Tibial nerve (tissue), 4 donors: Measurements from ENCODE around the gene SETDB2. TPM values are rescaled to one million over a fixed set of nuclear protein-coding genes. Genes with fewer than 3 reads are reported as not detected.

ENCODE experiments used
- DNase-seq, 2 donors: peaks; one replicate each; pipeline ENCODE4 v3.0.0-alpha.2; 2019; ENCODE audit warnings: low spot score in 2 of 2
- H3K27ac ChIP-seq, 4 donors: fragments of 200-600 bp; sonication (generic) in 3 of 4; one replicate each; pipeline ENCODE4 v1.5.1; 2017 to 2019; ENCODE audit warnings: mild to moderate bottlenecking in 1 of 4
- H3K27me3 ChIP-seq, 2 donors: fragments of 200-600 bp; sonication (generic) in 1 of 2; one replicate each; pipeline versions ENCODE4 v1.5.1 to v1.6.0; 2017 to 2019
- H3K36me3 ChIP-seq, 3 donors: fragments of 200-600 bp; sonication (generic); one replicate each; pipeline ENCODE4 v1.5.1; 2018 to 2019
- H3K4me1 ChIP-seq, 4 donors: fragments of 200-600 bp; sonication (generic) in 3 of 4; one replicate each; pipeline ENCODE4 v1.5.1; 2017 to 2019
- H3K4me3 ChIP-seq, 4 donors: fragments of 200-600 bp; sonication (generic) in 3 of 4; one replicate each; pipeline ENCODE4 v1.5.1; 2017 to 2019; ENCODE audit warnings: mild to moderate bottlenecking in 1 of 4, moderate library complexity in 1 of 4
- H3K9me3 ChIP-seq, 4 donors: fragments of 200-600 bp; sonication (generic) in 3 of 4; one replicate each; pipeline ENCODE4 v1.5.1; 2017 to 2019
- CTCF ChIP-seq, 5 experiments: fragments of 200-600 bp in 3 of 5; fragments of 450-650 bp in 2 of 5; sonication (generic) in 3 of 5; IDR thresholded peaks; one replicate each; pipeline ENCODE4 v1.5.1; 2016 to 2019; ENCODE audit warnings: antibody characterized with exemption in 5 of 5, mild to moderate bottlenecking in 3 of 5, moderate library complexity in 2 of 5
- EP300 ChIP-seq, 2 donors: sonication (generic); formaldehyde crosslinking; IDR thresholded peaks; one replicate each; pipeline ENCODE4 v1.6.1; 2017; ENCODE audit warnings: antibody characterized with exemption in 2 of 2, mild to moderate bottlenecking in 1 of 2
- POLR2A ChIP-seq, 2 donors: fragments of 450-650 bp; IDR thresholded peaks; one replicate each; pipeline ENCODE4 v1.6.1; 2017; ENCODE audit warnings: antibody characterized with exemption in 2 of 2, mild to moderate bottlenecking in 2 of 2, moderate library complexity in 2 of 2
- WGBS, 2 donors: methylation state at CpG; one replicate each; pipeline ENCODE4 v1.1.5; 2018; 5-methylcytosine and 5-hydroxymethylcytosine counted together
- total RNA-seq, 4 donors: library from RNA; depleted of rRNA; stranded (reverse); fragments of >200 nt; gene quantifications; one replicate each; pipeline ENCODE4 v1.1.0, GENCODE V29; 2016

Gene SETDB2
- total RNA-seq, 4 donors from 2014 or later: 9.2 to 16.5 (median 13.0) TPM

GRCh38 chr13:49533591-49534269 lies 89.7 kb downstream of the SETDB2 start:
- Histone ChIP-seq H3K27me3 (no peaks in the 10 kb centered on the region), H3K4me3 (no peak overlapping the region), H3K36me3 (peaks cover 0 to 22% (median 0%) of the 10 kb centered on the region in 3 donors), H3K9me3 (no peaks in the 10 kb centered on the region), H3K27ac (no peak overlapping the region), H3K4me1 (no peaks in the 10 kb centered on the region)
- no peak for DNase-seq
- WGBS, 2 donors: 76 to 77% methylated on average over 7 of the region's 7 CpGs
- TF ChIP-seq POLR2A (IDR thresholded peaks at IDR 0.05): no peak
- no peak for TF ChIP-seq EP300 (IDR thresholded peaks at IDR 0.05)
- TF ChIP-seq CTCF (IDR thresholded peaks at IDR 0.05): no peak

- Histone ChIP-seq H3K4me1 (no peaks in the 10 kb centered on the region), H3K36me3 (peaks cover 0 to 29% (median 0%) of the 10 kb centered on the region in 3 donors), H3K27me3 (no peaks in the 10 kb centered on the region), H3K27ac (no peak overlapping the region), H3K9me3 (no peaks in the 10 kb centered on the region), H3K4me3 (no peak overlapping the region)
- no peak for TF ChIP-seq CTCF (IDR thresholded peaks at IDR 0.05)
- TF ChIP-seq EP300 (IDR thresholded peaks at IDR 0.05): no peak
- TF ChIP-seq POLR2A (IDR thresholded peaks at IDR 0.05): no peak
- DNase-seq: no peak
- 63 to 70% methylated on average over 7 of the region's 7 CpGs for WGBS, 2 donors
Observed at GRCh38 chr13:49536144-49536873, 92.2 kb downstream of the SETDB2 start.

- WGBS, 2 donors: 90 to 94% methylated on average over 2 of the region's 2 CpGs
- Histone ChIP-seq H3K27me3 (no peaks in the 10 kb centered on the region), H3K36me3 (peaks cover 0 to 43% (median 0%) of the 10 kb centered on the region in 3 donors), H3K4me1 (no peaks in the 10 kb centered on the region), H3K9me3 (no peaks in the 10 kb centered on the region), H3K4me3 (no peak overlapping the region), H3K27ac (no peak overlapping the region)
- TF ChIP-seq CTCF (IDR thresholded peaks at IDR 0.05) (no peak), POLR2A (IDR thresholded peaks at IDR 0.05) (no peak), EP300 (IDR thresholded peaks at IDR 0.05) (no peak)
- DNase-seq: no peak
Observed at GRCh38 chr13:49538404-49538803, 94.3 kb downstream of the SETDB2 start.

GRCh38 chr13:49539313-49539712 lies 95.2 kb downstream of the SETDB2 start:
- Histone ChIP-seq H3K27ac (no peak overlapping the region), H3K4me3 (no peak overlapping the region), H3K9me3 (no peaks in the 10 kb centered on the region), H3K27me3 (no peaks in the 10 kb centered on the region), H3K4me1 (no peaks in the 10 kb centered on the region), H3K36me3 (peaks cover 0 to 45% (median 0%) of the 10 kb centered on the region in 3 donors)
- no peak for DNase-seq
- 64 to 77% methylated on average over 5 of the region's 5 CpGs for WGBS, 2 donors
- TF ChIP-seq EP300 (IDR thresholded peaks at IDR 0.05): no peak
- no peak for TF ChIP-seq CTCF (IDR thresholded peaks at IDR 0.05)
- TF ChIP-seq POLR2A (IDR thresholded peaks at IDR 0.05): no peak

- peaks cover 0 to 49% (median 0%) of the 10 kb centered on the region in 3 donors for H3K36me3 ChIP-seq
- 86 to 97% methylated on average over 3 of the region's 3 CpGs for WGBS, 2 donors
- no peak overlapping the region for H3K27ac ChIP-seq
- DNase-seq: no peak
- TF ChIP-seq EP300 (IDR thresholded peaks at IDR 0.05) (no peak), POLR2A (IDR thresholded peaks at IDR 0.05) (no peak), CTCF (IDR thresholded peaks at IDR 0.05) (no peak)
- H3K27me3 ChIP-seq: no peaks in the 10 kb centered on the region
- no peak overlapping the region for H3K4me3 ChIP-seq
- H3K9me3 ChIP-seq: no peaks in the 10 kb centered on the region
- H3K4me1 ChIP-seq: no peaks in the 10 kb centered on the region
Observed at GRCh38 chr13:49539746-49540145, 95.7 kb downstream of the SETDB2 start.
